ENCODE data around the gene SLC22A8.

DNA sequence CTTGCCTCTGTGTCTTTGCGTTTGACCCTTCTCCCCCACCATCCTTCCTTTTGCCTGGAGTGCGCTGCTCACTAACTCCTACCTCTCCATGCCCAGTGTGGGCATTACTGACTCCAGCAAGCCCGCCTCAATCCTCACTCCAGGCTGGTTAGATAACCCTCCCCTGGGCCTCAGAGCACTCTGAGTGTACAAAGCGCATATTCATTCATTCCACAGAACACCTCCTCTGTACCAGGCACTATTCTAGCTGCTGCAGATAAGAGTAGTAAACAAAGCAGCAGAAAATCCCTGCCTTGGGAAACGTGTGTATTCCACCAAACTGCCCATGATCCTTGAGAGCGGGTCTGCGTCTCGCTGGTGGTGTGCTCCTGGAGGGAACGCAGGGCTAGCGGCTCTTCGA, 3.2 kb downstream of the SLC22A8 start:
- TF ChIP-seq, protein P1, sequence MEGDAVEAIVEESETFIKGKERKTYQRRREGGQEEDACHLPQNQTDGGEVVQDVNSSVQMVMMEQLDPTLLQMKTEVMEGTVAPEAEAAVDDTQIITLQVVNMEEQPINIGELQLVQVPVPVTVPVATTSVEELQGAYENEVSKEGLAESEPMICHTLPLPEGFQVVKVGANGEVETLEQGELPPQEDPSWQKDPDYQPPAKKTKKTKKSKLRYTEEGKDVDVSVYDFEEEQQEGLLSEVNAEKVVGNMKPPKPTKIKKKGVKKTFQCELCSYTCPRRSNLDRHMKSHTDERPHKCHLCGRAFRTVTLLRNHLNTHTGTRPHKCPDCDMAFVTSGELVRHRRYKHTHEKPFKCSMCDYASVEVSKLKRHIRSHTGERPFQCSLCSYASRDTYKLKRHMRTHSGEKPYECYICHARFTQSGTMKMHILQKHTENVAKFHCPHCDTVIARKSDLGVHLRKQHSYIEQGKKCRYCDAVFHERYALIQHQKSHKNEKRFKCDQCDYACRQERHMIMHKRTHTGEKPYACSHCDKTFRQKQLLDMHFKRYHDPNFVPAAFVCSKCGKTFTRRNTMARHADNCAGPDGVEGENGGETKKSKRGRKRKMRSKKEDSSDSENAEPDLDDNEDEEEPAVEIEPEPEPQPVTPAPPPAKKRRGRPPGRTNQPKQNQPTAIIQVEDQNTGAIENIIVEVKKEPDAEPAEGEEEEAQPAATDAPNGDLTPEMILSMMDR (conservative IDR thresholded peaks at IDR 0.05 in 1 of 2, IDR thresholded peaks at IDR 0.05 in 1 of 2; ENCODE audit: low read depth in 1 of 2, low read length in 2 of 2), result no peak
- no peak for TF ChIP-seq EZH2 (IDR thresholded peaks at IDR 0.05; ENCODE audit: low read length, missing control alignments)
